Renal pelvis (tissue), 4 donors: ENCODE results near the gene XRCC3. TPM values are rescaled to one million over a fixed set of nuclear protein-coding genes. Genes with fewer than 3 reads are reported as not detected.
"Not testable (repeated sequence)": the region's sequence is repeated elsewhere in the genome, so short reads cannot be mapped to it uniquely, and the experiment has no call there.

ENCODE experiments used
- DNase-seq: peaks from one replicate; pipeline ENCODE4 v3.0.0-alpha.2; 2013
- polyA plus RNA-seq, 3 donors: library from polyadenylated mRNA; unstranded; fragments of 120-200 nt; gene quantifications; one replicate each; pipeline ENCODE4 v1.2.1, GENCODE V29; 2013; ENCODE audit not compliant: insufficient read length in 3 of 3

The XRCC3 gene
- polyA plus RNA-seq, 3 donors, result 15.5 to 23.1 (median 21.1) TPM

DNA sequence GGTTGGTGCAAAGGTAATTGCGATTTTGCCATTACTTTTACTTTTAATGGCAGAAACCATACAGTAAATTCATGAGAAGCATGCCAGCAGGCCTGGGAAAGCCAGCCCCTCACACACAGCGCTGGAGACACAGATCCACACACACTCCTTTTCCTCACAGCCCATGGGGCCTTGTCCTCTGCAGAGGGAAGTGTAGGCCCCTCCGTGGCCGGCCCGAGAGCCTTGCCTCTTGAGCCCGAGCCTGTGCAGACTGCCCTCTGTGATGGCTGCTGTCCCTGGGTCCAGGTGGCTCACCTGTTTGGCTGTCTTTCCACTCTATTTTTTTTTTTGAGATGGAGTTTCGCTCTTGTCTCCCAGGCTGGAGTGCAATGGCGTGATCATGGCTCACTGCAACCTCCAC is 39.3 kb downstream of the XRCC3 start:
- no peak for DNase-seq

DNA sequence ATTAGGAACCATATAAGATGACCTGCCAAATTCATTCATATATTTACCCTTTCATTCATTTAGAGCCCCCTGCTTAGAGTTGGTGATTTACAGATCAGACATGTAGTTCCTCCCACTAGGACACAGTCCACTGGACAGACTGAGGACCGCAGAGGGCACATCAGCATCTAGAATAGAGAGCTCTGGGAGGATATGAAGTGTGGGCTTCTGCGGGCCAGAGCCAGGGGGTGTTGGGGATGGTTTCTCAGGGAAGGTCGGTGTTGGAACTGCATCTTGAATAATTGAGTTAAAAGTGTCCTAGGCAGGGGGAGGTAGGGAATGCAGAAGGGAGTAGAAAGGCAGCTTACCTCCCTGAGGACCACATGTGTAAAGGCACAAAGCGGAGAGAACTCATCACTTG is 43.3 kb downstream of the XRCC3 start:
- peak; percentile 35 for DNase-seq

DNA sequence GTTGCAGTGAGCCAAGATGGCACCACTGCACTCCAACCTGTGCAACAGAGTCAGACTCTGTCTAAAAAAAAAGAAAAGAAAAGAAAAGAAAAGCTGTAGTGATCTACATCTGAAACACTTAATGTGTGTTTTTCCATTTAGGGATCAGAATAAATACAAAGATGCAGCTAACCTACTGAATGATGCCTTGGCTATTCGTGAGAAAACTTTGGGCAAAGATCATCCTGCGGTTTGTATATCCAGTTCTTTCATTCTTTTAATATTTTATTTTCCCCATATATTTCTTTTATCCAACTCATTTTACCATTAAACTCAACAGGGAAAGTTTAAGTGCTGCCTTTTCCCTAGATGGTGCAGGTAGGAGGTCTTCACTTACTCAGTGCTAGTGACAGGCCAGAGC is 45.9 kb downstream of the XRCC3 start:
- DNase-seq, result no peak

DNA sequence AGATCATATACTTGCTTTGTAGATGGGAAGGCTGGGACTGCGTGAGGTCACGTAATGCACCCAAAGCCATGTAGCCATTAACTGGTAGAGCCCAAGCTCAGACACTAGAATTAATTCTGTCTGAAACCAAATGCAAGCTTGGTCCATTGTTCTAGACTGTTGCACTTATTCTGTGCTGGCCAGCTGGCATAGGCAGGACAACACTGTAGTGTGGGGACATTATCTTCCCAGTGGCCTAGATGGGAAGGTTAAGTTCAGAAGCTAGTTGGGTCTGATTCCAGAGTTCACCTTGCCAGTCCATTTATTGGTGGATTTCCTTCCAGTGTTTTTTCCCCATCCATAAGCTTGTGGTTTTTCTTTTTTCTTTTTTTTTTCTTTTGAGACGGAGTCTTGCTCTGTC is 47.1 kb downstream of the XRCC3 start:
- no peak for DNase-seq

DNA sequence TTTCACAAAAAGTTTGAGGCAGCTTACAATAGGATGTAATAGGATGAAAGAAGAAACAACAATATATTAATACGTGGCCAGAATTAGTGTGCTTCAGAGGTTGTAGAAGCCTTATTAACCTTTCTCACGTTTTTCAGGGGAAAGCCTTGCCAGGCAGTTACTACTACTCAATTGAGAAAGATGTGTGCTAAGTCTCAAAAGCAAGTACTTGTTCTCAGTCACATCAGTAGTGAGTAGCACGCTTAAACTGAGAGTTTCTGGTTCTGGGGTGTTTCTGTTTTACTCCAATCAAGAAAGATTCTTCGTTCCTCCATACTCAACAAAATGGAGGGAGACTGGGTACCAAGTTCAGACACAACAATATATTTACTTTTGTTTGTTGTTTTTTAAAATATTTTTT is 47.6 kb downstream of the XRCC3 start:
- DNase-seq, result no peak

DNA sequence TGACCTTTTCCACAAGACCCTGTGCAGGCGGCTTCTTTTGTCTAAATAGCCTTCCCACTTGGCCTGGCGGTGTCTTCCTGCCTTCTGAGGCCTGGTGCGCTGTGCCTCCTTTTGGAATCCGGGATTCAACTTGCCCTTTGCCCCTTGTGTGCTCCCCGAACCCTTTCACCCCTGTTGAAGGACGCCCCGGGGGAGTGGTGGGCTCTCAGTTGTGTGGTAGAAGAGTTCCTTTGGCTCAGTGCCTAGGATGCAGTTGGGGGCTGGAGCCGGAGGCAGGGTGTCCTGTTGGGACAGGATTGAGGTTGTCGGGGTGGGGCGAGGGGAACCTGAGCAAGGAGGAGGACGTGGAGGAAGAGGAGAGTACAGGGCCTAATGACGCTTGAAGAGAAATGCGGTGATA is 51.7 kb downstream of the XRCC3 start:
- no peak for DNase-seq

DNA sequence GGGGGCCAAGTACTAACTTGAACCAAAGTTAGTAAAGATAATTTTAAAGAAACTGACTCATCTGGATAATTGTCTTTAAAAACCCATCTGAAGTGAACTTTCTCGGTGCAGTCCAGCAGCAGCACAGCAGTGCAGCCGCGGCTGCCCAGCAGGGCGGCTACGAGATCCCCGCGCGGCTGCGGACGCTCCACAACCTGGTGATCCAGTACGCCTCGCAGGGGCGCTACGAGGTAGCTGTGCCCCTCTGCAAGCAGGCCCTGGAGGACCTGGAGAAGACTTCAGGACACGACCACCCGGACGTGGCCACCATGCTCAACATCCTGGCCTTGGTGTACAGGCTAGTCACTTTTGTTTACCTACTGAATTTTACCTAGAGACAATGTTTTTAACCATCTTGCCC is 52.7 kb downstream of the XRCC3 start:
- DNase-seq, result no peak

DNA sequence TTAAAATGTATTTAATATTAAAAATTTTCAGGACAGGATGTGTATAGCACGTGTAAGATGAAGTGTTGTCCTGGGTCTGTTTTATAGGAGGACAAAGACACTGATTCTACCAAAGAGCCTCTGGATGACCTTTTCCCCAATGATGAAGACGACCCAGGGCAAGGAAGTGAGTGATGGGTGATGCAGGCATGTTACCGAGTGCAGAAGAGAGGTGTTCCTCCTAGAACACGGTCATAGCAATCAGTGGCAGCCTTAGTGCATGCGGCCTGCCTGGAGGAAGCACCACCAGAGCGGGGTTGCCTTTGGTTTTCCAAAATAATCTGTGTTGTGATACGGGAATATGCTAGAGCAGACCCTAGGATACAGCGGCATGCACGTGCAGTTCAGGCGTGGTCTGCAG is 53.2 kb downstream of the XRCC3 start:
- DNase-seq, result no peak

DNA sequence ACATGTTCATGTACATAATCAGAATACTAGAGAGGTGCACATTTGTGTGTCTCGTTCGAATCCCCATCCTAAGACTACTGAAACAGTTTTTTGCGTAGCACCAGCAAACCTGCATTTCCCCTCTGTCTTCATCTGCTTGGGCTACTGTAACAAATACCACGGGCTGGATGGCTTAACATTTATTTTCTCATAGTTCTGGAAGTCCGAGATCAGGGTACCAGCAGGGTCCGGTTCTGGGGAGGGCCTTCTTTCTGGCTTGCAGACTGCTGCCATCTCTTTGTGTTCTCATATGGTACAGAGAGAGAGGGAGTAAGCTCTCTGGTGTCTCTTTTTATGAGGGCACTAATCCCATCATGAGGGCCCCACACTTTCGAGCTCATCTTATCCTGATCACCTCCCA is 55.6 kb downstream of the XRCC3 start:
- no peak for DNase-seq

DNA sequence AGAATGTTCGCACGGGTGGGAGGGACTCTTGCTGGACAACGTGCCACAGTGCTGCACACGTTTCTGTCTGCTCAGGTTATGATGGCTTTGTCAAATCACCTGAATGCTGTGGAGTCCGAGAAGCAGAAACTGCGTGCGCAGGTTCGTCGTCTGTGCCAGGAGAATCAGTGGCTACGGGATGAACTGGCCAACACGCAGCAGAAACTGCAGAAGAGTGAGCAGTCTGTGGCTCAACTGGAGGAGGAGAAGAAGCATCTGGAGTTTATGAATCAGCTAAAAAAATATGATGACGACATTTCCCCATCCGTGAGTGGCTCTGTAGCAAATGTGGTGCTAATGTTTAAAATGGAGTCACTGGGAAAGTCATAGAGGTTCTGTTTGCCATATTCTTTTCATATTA is 57.8 kb downstream of the XRCC3 start:
- DNase-seq, result no peak

DNA sequence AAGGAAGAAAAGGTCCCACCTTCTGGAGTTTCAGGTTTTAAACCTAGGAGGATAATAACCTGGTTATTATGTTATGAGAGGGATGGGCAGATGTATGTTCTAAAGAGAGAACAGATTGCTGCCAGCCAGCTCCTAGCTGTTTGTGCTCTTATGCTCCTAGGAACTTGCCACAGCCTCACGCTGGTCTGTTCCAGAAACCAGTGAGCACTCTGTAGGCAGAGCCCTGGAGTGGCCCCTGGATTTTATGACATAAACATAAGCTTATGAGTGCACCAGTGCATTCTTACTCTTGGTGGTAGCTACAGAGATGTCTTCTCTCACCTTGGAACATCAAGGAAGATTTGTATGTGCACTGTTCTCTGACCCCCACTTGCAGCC is 58.5 kb downstream of the XRCC3 start:
- DNase-seq, result no peak

DNA sequence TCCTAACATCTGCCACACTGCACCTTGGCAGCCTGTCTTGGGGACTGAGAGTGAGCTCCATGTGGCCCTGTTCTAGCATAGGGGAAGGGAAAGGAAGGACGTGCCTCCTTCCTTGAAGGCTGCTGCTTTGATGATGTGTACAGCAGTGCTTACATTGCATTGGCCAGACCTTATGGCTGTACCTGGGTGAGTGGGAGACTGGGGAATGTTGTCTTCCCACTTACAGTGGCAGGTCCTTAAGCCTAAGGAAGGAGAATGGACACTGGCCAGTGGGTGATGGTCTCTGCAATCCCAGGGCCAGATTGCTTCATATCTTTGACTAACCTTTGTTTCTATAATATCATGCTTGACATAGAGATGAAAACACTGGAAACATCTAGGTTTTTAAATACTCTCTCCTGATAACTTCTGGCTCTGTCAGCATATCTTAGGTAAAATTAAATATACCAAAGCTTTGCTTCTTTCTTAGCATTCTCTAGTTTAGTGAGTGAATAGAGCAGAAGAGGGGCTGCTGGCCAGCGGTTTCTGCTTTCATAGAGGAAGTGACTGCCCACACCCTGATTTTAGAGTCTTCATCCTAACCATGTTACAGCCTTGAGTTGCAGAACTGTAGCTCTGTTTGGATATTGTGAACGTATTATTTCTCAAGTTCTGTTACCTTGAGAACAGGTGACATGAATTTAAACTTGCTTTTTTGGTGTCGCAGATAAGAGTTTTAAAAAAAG is 59.1 kb downstream of the XRCC3 start:
- DNase-seq, result no peak

DNA sequence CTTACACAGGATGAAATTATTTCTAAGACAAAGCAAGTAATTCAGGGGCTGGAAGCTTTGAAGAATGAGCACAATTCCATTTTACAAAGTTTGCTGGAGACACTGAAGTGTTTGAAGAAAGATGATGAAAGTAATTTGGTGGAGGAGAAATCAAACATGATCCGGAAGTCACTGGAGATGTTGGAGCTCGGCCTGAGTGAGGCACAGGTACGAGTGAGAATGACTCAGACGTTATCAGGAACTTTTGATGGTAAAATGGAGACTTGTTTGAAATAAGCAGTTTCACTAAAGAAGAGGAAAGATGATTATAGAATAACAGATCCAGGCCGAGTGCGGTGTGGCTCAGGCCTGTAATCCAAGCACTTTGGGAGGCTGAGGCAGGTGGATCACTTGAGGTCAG is 60.6 kb downstream of the XRCC3 start:
- no peak for DNase-seq

DNA sequence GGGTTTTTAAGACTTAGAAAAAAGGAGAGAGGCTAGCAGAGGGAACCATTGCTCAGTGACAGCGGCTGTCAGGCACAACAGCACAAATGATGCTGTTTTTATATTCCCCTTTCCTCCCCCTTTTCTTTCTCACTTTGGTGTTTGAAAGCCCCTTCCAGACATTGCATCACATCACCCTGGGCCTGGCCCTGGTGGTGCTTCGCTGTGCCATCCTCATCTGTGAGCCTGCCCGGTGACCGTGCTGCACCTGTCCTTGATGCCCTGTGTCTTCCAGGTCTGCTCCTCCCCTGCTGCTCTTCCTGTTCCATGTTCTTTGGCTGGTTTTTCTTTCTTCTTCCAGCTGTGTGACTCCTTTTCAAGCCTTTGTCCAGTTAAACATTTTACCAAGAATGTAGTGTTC is 61.4 kb downstream of the XRCC3 start:
- DNase-seq, result no peak

DNA sequence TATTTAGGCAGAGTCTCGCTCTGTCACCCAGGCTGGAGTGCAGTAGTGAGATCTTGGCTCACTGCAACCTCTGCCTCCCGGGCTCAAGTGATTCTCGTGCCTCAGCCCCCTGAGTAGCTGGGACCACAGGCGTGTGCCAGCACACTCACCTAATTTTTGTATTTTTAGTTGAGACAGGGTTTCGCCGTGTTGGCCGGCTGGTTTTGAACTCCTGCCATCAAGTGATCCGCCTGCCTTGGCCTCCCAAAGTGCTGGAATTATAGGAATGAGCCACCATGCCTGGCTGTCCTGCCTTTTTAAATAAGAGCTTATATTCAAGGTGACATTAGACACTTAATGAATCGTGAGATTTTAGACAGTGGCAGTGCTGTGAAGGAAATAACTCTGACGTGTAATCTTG is 61.9 kb downstream of the XRCC3 start:
- DNase-seq, result not testable (repeated sequence)

DNA sequence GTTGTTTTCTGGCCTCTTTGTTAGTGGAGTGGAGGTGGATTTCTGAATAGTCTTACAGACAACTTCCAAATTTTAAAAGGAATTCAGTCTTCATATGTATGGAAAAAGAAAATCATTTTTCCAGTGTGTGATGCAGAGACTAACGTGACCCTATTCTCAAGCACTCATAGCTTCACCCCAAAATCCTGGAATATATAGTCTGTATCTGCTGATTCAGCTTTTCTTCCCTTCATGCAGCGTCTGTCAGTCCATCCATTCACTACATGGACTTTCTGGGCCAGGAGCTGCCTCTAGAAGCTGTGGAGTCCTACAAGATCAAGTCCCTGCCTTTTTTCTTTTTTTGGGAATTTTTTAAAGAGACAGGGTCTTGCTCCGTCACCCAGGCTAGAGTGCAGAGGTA is 62.4 kb downstream of the XRCC3 start:
- DNase-seq, result no peak

DNA sequence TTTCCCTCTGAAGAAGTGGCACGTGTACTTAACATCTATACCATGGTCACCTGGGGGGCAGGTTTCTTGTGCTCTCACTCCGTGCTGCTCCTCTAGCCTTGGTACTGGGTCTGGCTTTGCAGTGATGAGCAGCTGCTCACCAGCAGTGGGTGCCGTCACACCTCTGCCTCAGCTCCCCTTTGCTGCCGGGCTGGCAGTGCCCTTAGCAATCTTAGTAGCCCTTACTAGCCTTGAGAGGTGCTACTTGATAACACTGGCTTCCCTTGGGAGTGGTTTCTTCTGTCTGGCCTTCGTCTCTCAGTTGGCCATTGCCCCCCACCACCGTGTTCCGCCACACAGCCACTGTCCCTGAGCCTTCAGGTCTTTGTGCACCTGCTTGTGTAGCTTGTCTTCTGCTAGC is 63.7 kb downstream of the XRCC3 start:
- no peak for DNase-seq

DNA sequence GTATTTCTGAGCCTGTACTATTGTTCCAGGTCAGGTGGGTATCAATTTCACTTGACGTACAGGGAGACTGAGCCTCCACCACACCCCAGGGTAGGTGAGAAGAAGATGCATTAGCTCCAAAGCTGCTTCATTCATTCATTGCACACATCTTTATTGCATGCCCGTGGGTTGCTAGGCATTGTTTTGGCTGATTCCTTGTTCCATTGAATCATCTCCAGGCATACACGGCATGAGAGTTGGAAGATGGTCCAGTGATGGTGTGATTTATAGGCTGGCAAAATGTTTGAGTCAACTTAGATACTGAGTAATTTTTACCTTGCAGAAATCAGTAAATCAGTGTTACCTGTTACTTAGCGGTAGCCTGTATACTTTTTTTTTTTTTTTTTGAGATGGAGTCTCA is 65.0 kb downstream of the XRCC3 start:
- no peak for DNase-seq

DNA sequence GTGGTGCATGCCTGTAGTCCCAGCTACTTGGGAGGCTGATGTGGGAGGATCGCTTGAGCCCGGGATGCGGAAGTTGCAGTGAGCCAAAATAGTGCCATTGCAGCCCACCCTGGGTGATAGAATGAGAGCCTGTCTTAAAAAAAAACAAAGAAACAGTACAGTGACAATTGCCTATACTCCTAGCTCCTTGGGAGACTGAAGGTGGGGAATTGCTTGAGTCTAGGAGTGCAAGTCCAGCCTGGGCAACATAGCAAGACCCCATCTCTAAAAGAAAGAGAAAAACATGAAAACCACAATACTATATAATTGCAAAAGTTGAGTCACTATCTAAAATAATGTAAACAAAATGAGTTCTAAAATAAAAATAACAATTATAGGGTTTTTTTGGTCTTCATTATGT is 66.2 kb downstream of the XRCC3 start:
- no peak for DNase-seq

Other genes with a start within 250 kb of the XRCC3 start
- gene CKB, start 192.6 kb downstream of the XRCC3 start, polyA plus RNA-seq, result 100 to 1,000 TPM; 185 to 228 (median 194) TPM
- 10 to 100 TPM in 1 of 3 donors, 1 to 10 TPM in 2; 8.9 to 10.5 (median 9.1) TPM for gene TRMT61A, start 186.3 kb downstream of the XRCC3 start, polyA plus RNA-seq
- gene BAG5, start 152.8 kb downstream of the XRCC3 start, polyA plus RNA-seq, result 10 to 100 TPM; 28.2 to 31.6 (median 28.9) TPM
- gene COA8, start 152.5 kb downstream of the XRCC3 start, polyA plus RNA-seq, result 10 to 100 TPM; 37.8 to 43.5 (median 43.4) TPM
- gene KLC1, start 86.2 kb downstream of the XRCC3 start, polyA plus RNA-seq, result 100 to 1,000 TPM in 2 of 3 donors, 10 to 100 TPM in 1; 96.5 to 146 (median 145) TPM
- 10 to 100 TPM; 56.2 to 61.2 (median 59.7) TPM for gene ZFYVE21, start 359 bp upstream of the XRCC3 start, polyA plus RNA-seq
- gene PPP1R13B, start 132.1 kb upstream of the XRCC3 start, polyA plus RNA-seq, result 10 to 100 TPM; 29.6 to 43.6 (median 41.0) TPM
- gene TDRD9, start 213.0 kb upstream of the XRCC3 start, polyA plus RNA-seq, result 1 to 10 TPM; 1.5 to 6.1 (median 3.4) TPM
- not detected for gene RD3L, start 227.1 kb upstream of the XRCC3 start, polyA plus RNA-seq